ENCODE results near the gene BABAM2. TPM values are rescaled to one million over a fixed set of nuclear protein-coding genes. Genes with fewer than 3 reads are reported as not detected.

Gene BABAM2
- total and polyA plus RNA-seq, 4 donors: 17.2 to 53.8 (median 36.5) TPM

GRCh38 chr2:27991146-27991545 lies 100.6 kb downstream of the BABAM2 start:
- Histone ChIP-seq H3K27me3 (ENCODE audit: control insufficient read depth in 1 of 2, insufficient read depth in 2 of 2, low read length in 1 of 2) (no peaks in the 10 kb centered on the region), H3K36me3 (ENCODE audit: control insufficient read depth in 1 of 2, insufficient read depth in 2 of 2, low read length in 1 of 2) (no peaks in the 10 kb centered on the region), H3K4me1 (ENCODE audit: control insufficient read depth in 1 of 2, insufficient read depth in 2 of 2, low read length in 2 of 2) (no peaks in the 10 kb centered on the region), H3K4me3 (ENCODE audit: low read length in 2 of 2) (no peak overlapping the region), H3K27ac (ENCODE audit: low read depth in 1 of 2, low read length in 2 of 2) (no peak overlapping the region), H3K9me3 (ENCODE audit: control insufficient read depth, low read length) (no peaks in the 10 kb centered on the region)
- 7 to 9% methylated on average over 1 of the region's 1 CpG for WGBS, 2 donors
- DNase-seq: no peak
- intact Hi-C loops (cut with DNase I): no loop called here
- ATAC-seq (ENCODE audit: low FRiP score): no peak

- H3K27ac ChIP-seq (ENCODE audit: low read depth in 1 of 2, low read length in 2 of 2): no peak overlapping the region
- H3K36me3 ChIP-seq (ENCODE audit: control insufficient read depth in 1 of 2, insufficient read depth in 2 of 2, low read length in 1 of 2): no peaks in the 10 kb centered on the region
- H3K27me3 ChIP-seq (ENCODE audit: control insufficient read depth in 1 of 2, insufficient read depth in 2 of 2, low read length in 1 of 2): no peaks in the 10 kb centered on the region
- no peak overlapping the region for H3K4me3 ChIP-seq (ENCODE audit: low read length in 2 of 2)
- DNase-seq (no peak), ATAC-seq (ENCODE audit: low FRiP score) (no peak)
- intact Hi-C loops (cut with DNase I): no loop called here
- no peaks in the 10 kb centered on the region for H3K4me1 ChIP-seq (ENCODE audit: control insufficient read depth in 1 of 2, insufficient read depth in 2 of 2, low read length in 2 of 2)
- H3K9me3 ChIP-seq (ENCODE audit: control insufficient read depth, low read length): no peaks in the 10 kb centered on the region
These were observed 102.4 kb downstream of the BABAM2 start for GRCh38 chr2:27992787-27993401.

DNA sequence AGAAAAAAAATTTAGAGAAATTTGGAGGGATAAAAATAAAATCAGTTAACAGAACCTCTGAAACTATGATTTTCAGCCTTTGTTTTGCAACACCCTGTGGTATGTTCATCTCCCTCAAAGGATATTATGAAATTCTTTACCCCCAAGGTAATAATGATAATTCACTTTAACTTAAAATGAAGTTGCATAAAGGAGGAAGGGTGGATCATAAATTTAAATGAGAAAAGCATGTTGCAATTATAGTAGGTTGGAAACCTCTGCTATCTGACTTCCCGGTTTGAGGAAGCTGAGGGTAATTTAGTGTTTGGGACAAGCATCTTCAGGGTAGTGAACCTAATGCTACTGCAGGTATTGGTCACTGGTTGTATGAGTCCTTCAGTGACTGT lies 102.9 kb downstream of the BABAM2 start:
- ATAC-seq (ENCODE audit: low FRiP score): no peak

DNA sequence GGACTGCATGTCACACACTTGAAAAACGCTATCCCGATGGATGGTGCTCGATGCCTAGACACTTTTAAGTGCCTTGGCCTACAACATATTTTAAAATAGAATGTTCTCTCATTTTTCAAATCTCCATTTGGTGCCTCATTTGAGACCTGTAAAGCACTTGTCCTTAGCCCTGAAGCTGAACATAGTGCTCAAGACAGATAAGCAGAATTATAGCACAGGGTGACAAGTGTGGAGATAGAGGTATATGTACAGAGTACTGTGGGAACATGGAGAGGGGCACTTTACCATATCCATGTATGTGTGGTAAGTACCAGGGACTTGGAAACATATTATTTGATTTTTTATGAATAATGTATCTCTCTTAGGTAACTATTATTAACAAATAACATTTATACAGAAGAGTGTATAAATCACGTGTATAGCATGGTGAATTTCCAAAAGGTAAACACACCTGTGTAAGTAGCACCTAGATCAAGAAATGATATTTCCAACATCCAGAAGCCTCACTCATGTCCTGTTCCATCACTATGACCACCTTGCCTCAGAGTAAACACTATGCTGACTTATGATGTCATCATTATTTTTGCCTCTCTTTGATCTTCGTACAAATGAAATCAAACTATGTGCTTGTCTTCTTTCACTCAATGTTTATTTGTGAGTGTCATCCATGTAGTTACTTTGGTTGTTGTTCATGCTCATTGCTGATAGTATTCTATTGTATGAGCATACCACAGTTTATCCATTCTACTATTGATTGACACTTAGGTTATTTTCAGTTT lies 103.6 kb downstream of the BABAM2 start:
- Histone ChIP-seq H3K27me3 (ENCODE audit: control insufficient read depth in 1 of 2, insufficient read depth in 2 of 2, low read length in 1 of 2) (no peaks in the 10 kb centered on the region), H3K4me1 (ENCODE audit: control insufficient read depth in 1 of 2, insufficient read depth in 2 of 2, low read length in 2 of 2) (no peaks in the 10 kb centered on the region), H3K4me3 (ENCODE audit: low read length in 2 of 2) (no peak overlapping the region), H3K36me3 (ENCODE audit: control insufficient read depth in 1 of 2, insufficient read depth in 2 of 2, low read length in 1 of 2) (no peaks in the 10 kb centered on the region), H3K9me3 (ENCODE audit: control insufficient read depth, low read length) (no peaks in the 10 kb centered on the region), H3K27ac (ENCODE audit: low read depth in 1 of 2, low read length in 2 of 2) (no peak overlapping the region)
- WGBS, 2 donors: 91 to 95% methylated on average over 5 of the region's 5 CpGs
- no peak for ATAC-seq (ENCODE audit: low FRiP score)
- DNase-seq: no peak
- intact Hi-C loops (cut with DNase I): no loop called here

More for the DNA sequence above, 102.9 kb downstream of the BABAM2 start:
- Histone ChIP-seq H3K4me3 (ENCODE audit: low read length in 2 of 2) (no peak overlapping the region), H3K4me1 (ENCODE audit: control insufficient read depth in 1 of 2, insufficient read depth in 2 of 2, low read length in 2 of 2) (no peaks in the 10 kb centered on the region), H3K36me3 (ENCODE audit: control insufficient read depth in 1 of 2, insufficient read depth in 2 of 2, low read length in 1 of 2) (no peaks in the 10 kb centered on the region), H3K27ac (ENCODE audit: low read depth in 1 of 2, low read length in 2 of 2) (no peak overlapping the region), H3K27me3 (ENCODE audit: control insufficient read depth in 1 of 2, insufficient read depth in 2 of 2, low read length in 1 of 2) (no peaks in the 10 kb centered on the region), H3K9me3 (ENCODE audit: control insufficient read depth, low read length) (no peaks in the 10 kb centered on the region)
- no peak for DNase-seq
- intact Hi-C loops (cut with DNase I): no loop called here
- WGBS, 2 donors: 81 to 87% methylated on average over 1 of the region's 1 CpG

DNA sequence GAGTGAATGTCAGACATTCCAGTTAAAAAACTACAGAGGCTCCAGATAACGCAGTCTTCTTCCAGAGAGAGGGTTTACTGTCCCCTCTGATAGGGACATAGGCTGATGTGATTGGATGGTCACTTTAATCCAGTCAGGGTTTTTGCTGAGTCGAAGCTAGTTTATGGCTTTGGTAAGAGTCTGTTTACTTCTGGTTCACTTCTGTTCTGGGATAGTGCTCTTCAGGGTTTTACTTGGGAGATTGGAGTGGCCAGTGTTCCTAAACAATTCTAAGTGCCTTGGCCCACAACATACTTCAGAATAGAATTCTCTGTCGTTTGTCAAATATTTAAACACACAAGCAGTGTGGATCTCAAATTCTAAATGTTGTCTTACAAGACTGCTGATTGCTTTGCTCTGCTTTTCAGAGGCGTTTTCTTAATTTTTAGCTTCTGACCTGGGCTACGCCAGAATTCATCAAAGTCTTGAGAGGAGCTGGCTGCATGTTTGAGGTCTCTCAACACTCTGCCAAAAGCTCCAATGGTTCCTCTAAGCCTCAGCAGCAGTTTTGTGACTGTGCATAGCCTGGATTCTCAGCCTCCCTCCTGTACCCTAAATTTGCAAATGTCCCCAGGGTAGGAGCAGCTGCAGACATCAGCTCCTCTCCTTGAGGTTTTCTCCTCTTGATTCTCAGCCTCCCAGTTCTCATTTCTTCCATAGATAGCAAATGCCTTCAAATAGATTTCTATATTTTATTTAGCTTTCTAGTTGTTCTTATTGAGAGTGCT lies 105.8 kb downstream of the BABAM2 start:
- Histone ChIP-seq H3K4me3 (ENCODE audit: low read length in 2 of 2) (no peak overlapping the region), H3K36me3 (ENCODE audit: control insufficient read depth in 1 of 2, insufficient read depth in 2 of 2, low read length in 1 of 2) (no peaks in the 10 kb centered on the region), H3K9me3 (ENCODE audit: control insufficient read depth, low read length) (no peaks in the 10 kb centered on the region), H3K27me3 (ENCODE audit: control insufficient read depth in 1 of 2, insufficient read depth in 2 of 2, low read length in 1 of 2) (no peaks in the 10 kb centered on the region), H3K4me1 (ENCODE audit: control insufficient read depth in 1 of 2, insufficient read depth in 2 of 2, low read length in 2 of 2) (no peaks in the 10 kb centered on the region), H3K27ac (ENCODE audit: low read depth in 1 of 2, low read length in 2 of 2) (no peak overlapping the region)
- DNase-seq (no peak), ATAC-seq (ENCODE audit: low FRiP score) (no peak)
- intact Hi-C loops (cut with DNase I): no loop called here
- 89 to 93% methylated on average over 5 of the region's 5 CpGs for WGBS, 2 donors

DNA sequence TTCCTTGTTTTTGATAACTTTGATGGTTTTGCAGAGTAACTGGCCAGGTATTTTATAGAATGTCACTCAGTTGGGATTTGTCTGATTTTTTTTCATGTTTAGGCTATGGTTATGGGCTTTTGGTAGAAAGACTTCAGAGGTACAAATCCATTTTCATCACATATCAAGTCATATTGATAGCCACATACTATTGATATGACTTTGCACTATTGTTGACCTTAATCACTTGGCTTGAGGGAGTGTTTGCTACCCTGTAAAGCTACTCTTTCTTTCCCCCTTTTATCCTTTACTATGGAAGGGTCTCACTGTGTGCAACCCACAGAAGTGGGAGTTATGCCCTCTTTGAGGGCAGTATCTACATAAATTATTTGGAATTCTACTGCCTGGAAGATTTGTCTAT lies 109.8 kb downstream of the BABAM2 start:
- no peaks in the 10 kb centered on the region for H3K27me3 ChIP-seq (ENCODE audit: control insufficient read depth in 1 of 2, insufficient read depth in 2 of 2, low read length in 1 of 2)
- no peak for DNase-seq
- no peaks in the 10 kb centered on the region for H3K36me3 ChIP-seq (ENCODE audit: control insufficient read depth in 1 of 2, insufficient read depth in 2 of 2, low read length in 1 of 2)
- no peak overlapping the region for H3K4me3 ChIP-seq (ENCODE audit: low read length in 2 of 2)
- H3K9me3 ChIP-seq (ENCODE audit: control insufficient read depth, low read length): no peaks in the 10 kb centered on the region
- no peak for ATAC-seq (ENCODE audit: low FRiP score)
- intact Hi-C loops (cut with DNase I): no loop called here
- no peak overlapping the region for H3K27ac ChIP-seq (ENCODE audit: low read depth in 1 of 2, low read length in 2 of 2)
- no peaks in the 10 kb centered on the region for H3K4me1 ChIP-seq (ENCODE audit: control insufficient read depth in 1 of 2, insufficient read depth in 2 of 2, low read length in 2 of 2)

- no peak overlapping the region for H3K27ac ChIP-seq (ENCODE audit: low read depth in 1 of 2, low read length in 2 of 2)
- WGBS, 2 donors: 92 to 97% methylated on average over 2 of the region's 2 CpGs
These were observed 111.7 kb downstream of the BABAM2 start for GRCh38 chr2:28002181-28002580.

DNA sequence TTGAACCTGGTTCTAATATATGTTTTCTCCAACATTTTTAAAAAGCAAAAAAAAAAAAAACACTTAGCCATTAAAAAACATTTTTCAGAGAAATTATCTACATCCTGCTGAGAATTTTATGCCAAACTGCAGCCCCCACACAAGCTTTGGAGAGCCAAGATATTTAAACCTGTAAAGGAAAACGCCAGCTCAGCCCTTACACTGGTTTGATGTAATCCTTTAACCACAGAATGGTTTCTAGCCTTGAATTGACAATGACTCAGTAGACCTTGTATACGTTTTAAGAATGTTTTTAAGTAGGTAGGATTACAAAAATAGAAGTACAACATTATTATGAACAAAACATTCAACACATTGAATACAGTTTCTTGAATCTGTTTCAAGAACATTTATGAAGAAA lies 113.6 kb downstream of the BABAM2 start:
- ATAC-seq (ENCODE audit: low FRiP score) (no peak), DNase-seq (no peak)
- Histone ChIP-seq H3K27ac (ENCODE audit: low read depth in 1 of 2, low read length in 2 of 2) (no peak overlapping the region), H3K4me1 (ENCODE audit: control insufficient read depth in 1 of 2, insufficient read depth in 2 of 2, low read length in 2 of 2) (no peaks in the 10 kb centered on the region), H3K4me3 (ENCODE audit: low read length in 2 of 2) (no peak overlapping the region), H3K27me3 (ENCODE audit: control insufficient read depth in 1 of 2, insufficient read depth in 2 of 2, low read length in 1 of 2) (no peaks in the 10 kb centered on the region), H3K9me3 (ENCODE audit: control insufficient read depth, low read length) (no peaks in the 10 kb centered on the region), H3K36me3 (ENCODE audit: control insufficient read depth in 1 of 2, insufficient read depth in 2 of 2, low read length in 1 of 2) (no peaks in the 10 kb centered on the region)
- intact Hi-C loops (cut with DNase I): no loop called here
- 18 to 29% methylated on average over 2 of the region's 2 CpGs for WGBS, 2 donors

More at GRCh38 chr2:28002181-28002580, 111.7 kb downstream of the BABAM2 start:
- Histone ChIP-seq H3K4me3 (ENCODE audit: low read length in 2 of 2) (no peak overlapping the region), H3K4me1 (ENCODE audit: control insufficient read depth in 1 of 2, insufficient read depth in 2 of 2, low read length in 2 of 2) (no peaks in the 10 kb centered on the region), H3K36me3 (ENCODE audit: control insufficient read depth in 1 of 2, insufficient read depth in 2 of 2, low read length in 1 of 2) (no peaks in the 10 kb centered on the region), H3K27me3 (ENCODE audit: control insufficient read depth in 1 of 2, insufficient read depth in 2 of 2, low read length in 1 of 2) (no peaks in the 10 kb centered on the region), H3K9me3 (ENCODE audit: control insufficient read depth, low read length) (no peaks in the 10 kb centered on the region)
- DNase-seq (no peak), ATAC-seq (ENCODE audit: low FRiP score) (no peak)
- intact Hi-C loops (cut with DNase I): no loop called here

DNA sequence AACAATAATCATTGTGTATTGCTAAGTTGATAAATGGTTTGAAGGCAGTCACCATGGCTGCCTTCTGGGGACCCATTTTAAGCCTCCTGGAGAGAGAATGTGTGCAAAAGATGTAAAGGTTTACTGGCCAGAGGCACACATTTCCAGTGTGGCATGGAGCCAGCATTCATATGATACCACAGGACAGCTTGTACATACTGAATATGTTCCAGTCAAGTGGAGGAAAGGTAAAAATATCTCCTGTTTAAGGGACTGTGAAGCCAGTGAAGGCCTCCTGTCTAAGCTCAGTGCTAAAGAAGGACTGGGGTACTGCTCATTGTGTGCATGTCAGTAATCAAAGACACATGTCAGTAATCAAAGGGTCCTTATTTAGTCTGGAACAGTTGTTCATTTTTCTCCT lies 119.2 kb downstream of the BABAM2 start:
- H3K27ac ChIP-seq (ENCODE audit: low read depth in 1 of 2, low read length in 2 of 2): no peak overlapping the region
- no peaks in the 10 kb centered on the region for H3K36me3 ChIP-seq (ENCODE audit: control insufficient read depth in 1 of 2, insufficient read depth in 2 of 2, low read length in 1 of 2)
- ATAC-seq (ENCODE audit: low FRiP score) (no peak), DNase-seq (no peak)
- H3K9me3 ChIP-seq (ENCODE audit: control insufficient read depth, low read length): no peaks in the 10 kb centered on the region
- H3K4me3 ChIP-seq (ENCODE audit: low read length in 2 of 2): no peak overlapping the region
- intact Hi-C loops (cut with DNase I): no loop called here
- H3K27me3 ChIP-seq (ENCODE audit: control insufficient read depth in 1 of 2, insufficient read depth in 2 of 2, low read length in 1 of 2): no peaks in the 10 kb centered on the region
- no peaks in the 10 kb centered on the region for H3K4me1 ChIP-seq (ENCODE audit: control insufficient read depth in 1 of 2, insufficient read depth in 2 of 2, low read length in 2 of 2)
